Stimulated activated CD4-positive, alpha-beta T cell treated with anti-CD3 and anti-CD28 coated beads, Interleukin-4, amount 100 ng/mL, for 4 hours (primary cell): Measurements from ENCODE around the gene FOXP1.

ENCODE experiments used
- DNase-seq, 2 experiments: peaks; one replicate each; pipeline ENCODE4 v3.0.0-alpha.2; 2020

The FOXP1 gene

DNA sequence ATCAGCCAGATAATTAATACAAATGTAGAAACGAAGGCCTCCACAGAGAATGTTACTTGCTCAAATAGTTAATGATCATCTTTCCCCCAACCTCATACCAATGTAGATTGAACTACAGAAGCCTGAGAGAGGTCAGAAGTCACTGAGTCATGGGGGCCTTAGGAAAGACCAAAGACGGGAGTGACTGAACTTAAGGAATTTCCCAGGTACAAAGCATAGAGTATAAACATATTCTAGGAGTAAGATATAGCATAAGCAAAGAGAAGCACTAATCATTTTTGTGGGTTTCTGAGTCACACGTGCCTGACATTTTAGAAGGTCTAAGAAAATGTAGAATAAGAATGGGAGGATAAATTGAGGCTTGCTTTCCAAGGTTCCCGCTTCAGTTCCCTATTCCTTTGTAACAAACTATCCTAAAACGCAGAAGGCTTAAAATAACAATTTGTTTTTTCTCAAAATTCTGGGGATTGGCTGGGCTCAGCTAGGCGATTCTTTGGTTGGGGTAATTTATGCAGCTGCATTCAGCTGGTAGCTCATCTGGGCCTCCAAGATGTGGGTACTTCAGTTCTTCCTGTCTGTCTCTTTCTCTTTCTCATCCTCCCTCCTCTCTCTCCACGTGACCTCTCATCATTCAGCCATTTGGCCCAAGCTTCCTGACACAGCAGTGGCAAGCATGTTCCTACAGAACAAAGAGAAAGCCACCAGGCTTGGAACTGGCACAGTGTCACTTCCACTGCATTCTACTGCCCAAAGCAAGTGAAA is 422.6 kb downstream of the FOXP1 start:
- peak in 1 of 2 experiments; percentile 9 for DNase-seq

DNA sequence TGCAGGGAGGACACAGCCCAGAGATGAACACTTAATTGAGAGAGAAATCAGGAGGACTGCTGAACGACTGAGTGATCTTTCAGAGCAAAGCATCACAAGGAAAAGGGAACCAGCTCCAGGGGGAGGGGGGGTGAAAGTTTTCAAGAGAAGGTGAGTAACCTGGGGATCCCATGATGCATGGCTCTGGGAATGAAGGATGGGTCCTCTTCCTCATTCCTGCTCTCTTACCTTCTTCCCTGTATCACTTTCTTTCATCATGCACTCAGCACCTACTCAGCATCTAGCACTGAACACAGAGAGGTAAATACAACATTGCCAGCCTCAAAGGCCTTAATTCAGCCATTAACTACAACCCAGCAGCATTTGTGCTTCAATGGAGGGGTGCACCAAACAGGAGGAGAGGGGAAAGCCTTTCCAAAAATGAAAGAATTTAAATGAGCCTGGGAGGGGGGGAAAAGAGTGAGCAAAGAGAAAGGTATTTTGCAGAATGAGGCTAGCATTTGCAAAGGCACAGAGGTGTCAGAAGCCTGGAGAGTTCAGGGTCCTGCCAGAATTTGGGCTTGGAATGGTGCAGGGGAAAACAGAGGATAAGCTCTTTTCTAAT is 427.4 kb downstream of the FOXP1 start:
- no peak for DNase-seq

DNA sequence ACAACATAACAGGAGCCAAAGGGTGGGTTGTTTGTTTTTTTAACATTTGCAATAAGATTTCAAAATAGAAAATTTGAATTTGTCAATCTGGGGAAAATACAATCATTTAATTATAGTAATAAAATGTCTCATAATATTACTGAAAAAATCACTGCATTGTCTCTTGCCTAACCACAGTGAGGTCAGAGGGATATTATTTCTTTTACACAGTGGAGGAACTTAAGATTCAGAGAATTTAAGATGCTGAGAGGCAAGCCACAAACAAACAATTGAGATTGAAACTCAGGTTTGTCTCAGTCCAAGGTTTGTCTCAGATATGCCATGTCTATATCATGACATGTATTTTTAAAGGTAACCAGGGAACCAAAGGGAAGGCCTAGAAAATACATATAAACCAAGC is 428.7 kb downstream of the FOXP1 start:
- DNase-seq, result no peak

DNA sequence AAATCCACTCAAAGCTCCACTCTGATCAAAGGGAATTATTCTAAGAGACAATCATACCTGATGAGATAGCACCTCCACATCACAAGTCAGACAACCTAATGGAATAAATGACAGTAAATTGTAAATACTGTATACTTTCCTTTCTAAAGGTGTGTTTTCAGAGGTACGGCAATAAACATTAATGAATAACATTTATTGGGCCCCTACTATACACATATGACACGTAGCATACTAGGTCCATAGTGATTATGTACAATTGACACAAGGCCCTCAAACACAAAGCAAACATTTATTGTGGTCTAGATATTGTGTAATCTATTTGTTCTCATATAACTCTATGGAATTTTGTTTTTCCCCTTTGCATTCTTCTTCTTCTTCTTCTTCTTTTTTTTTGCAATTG is 429.8 kb downstream of the FOXP1 start:
- no peak for DNase-seq

DNA sequence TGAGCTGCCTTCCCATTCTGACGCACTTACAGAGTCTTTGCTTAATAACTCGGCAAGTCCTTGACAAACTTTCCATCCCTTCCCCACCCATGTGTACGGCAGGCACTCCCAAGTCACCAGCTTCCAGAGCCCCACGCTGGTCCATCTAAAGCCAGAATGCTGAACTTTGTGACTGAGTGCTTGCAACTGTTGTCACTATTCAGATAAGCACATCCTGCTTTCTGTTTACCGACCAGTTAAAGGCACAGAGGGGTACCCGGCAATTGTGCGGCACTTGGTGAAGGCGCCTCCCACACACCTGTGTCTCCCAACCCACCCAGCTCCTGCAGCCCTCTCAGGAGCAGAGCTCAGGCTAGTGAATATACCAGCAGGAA is 430.6 kb downstream of the FOXP1 start:
- DNase-seq, result no peak

DNA sequence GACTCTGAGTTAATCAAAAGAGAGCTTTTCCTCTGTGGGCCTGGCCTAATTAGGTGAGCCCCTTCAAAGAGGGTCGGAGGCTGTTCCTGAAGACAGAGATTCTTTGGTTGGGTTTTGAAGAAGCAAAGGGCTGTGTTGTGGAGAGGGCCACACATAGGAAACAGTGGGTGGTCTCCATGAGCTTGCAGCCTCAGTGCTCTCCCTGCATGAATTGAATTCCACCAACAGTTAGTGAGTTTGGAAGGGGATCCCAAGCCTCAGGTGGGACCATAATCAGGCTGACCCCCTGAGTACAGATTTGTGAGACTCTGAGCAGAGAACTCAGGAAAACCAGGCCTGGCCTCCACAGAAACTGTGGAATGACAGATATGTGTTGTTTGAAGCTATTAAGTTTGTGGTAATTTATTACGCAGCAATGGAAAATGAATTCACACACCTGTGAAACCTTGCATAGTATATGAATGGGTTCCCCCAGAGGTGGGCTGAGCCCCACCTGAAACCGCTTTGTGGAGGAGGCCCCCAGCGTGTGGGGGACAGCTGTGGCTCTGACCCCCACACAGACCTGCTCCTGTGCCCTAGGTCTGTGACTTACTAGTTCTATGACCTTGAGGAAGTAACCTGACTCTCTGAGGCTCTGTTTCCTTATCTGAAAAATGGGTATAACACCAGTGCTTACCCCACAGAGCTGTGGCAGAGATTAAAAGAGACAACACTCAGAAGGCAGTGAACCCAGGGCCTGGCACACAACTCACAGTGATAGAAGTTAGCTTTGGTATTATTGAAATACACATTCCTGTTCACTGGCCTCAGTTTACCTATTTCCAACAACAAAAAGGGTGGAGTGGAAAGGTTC is 431.3 kb downstream of the FOXP1 start:
- no peak for DNase-seq

DNA sequence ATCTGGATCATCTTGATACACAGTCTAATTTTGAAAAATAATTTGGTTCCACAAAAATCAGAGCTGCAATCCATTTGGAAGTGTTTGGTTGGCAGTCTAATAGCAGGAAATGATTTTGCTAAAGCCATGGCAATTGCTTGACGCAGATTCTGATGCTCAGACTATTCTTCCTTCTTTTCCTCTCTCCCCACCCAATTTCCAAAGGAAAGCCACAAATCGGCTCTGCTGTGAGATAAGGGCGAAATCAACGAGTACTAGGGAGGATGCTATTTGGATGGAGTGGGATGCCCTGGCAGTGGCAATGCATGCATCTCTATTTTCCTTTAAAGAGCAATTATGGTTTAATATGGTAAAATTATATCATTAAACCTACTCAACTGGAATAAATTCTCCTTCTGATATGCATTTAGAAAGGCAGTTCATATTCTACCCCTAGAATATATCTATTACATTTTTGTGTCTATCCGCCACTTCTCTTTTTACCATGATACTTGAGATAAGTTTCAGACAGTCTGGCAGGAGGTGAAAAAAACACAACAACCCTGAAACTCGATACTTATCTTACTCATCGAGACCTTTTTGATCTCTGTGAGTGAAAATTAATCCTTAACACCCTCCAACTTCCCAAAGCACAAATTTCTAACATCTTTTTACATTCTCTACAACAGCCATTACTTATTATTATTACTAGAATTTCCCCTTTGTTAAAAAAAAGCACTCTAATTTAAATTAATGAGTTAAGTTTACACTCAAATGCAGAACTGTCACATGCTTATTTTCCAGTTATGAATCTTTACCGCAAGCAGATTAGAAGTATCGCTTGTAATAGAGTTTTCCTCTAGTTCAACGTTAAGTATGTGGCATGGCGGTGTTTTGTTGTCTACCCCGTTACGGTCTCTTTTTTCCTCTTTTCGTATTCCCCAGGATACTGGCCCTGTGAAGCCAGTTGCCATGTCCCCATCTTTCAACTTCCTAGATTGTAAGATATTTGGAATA is 433.3 kb downstream of the FOXP1 start:
- no peak for DNase-seq

DNA sequence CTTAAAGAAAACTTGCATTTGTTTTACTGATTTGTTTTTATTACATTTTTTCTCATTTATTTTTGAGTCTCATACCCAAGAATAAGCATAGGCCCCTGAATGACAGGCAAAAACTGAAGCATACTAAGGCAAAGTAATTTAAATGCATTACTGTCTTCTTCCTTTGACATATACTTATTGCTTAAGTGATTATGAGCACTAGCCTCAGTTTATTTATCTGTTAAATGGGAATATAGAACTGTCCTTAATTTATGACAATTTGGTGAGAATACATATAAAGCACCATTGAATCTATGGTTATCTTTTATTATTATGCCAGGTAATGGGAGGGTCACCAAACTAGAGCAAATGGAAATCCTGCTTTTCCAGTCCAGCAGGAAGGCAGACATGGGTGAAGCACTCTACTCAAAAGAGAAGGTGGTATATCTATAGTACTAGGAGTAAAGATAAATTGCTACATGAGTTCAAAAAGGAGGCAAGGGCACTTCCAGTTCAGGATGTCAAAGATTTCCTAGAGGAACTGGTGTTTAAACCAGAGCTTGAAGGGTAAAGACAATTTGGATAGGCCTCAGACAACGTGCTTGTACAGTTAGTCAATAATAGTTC is 435.0 kb downstream of the FOXP1 start:
- no peak for DNase-seq

DNA sequence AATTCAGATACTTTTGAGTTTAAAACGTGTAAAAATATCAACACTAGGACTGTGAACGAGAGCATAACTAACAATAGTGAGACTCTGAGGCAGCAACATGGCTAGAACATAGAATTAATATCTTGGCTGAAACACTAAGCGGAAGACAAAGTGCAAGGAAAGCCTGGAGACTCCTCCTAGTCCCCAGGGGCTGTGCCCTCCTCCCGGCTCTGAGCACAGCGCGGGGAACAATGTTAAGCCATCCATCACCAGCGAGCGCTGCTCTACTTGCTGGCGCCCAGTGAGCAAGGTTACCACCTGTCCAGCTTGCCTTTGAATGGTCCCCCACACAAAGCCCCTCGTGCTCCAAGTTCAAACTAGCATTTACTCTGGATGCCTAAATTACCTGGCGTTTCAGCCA is 436.9 kb downstream of the FOXP1 start:
- DNase-seq, result no peak

DNA sequence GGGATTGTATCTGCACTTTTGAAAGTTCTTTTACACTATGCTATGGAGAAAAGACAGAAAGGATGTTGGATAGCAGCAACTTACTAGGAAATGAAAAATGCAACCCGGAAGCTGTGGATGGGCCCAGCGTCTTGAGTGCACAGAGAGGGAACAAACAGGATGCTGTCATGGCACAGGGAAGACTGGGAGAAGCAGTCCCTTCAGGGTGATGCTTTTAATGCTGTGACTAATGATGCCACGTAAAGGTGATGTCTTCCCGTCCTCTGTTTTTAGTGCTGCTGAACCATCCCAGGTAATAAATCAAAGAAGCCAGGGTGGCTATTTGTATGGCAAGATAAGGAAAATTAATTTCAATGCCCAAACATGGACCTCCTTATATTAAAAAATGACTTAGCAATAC is 437.6 kb downstream of the FOXP1 start:
- DNase-seq, result no peak

DNA sequence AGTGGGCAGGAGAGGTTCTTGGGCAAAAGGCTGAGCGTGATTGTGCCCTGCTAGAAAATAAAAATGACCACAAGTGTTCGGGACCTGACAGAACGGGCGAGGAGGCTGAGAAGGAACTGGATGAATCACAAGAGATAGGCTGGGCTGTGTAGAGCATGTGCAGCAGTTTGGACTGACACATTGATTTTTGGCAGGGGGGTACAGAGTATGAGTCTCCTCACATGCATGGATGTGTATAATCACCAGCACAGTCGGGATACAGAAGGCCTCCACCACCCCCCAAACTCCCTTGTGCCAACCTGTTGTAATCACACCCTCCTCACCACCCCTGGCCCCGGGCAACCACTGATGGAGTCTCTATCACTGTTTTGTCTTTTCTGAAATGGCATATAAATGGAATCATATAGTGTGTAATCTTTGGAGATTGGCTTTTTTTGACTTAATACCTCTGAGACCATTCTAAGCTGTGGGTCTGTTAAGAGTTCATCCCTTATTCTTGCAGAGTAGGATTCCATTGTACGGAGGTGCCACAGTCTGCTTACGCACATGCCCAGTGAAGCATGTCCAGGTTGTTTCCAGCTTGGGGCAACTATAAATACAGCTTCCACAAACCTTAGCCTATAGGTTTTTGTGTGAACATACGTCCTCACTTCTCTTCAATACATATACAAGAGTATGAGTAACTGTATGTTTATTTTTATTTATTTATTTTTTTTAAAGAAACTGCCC is 438.8 kb downstream of the FOXP1 start:
- no peak for DNase-seq

DNA sequence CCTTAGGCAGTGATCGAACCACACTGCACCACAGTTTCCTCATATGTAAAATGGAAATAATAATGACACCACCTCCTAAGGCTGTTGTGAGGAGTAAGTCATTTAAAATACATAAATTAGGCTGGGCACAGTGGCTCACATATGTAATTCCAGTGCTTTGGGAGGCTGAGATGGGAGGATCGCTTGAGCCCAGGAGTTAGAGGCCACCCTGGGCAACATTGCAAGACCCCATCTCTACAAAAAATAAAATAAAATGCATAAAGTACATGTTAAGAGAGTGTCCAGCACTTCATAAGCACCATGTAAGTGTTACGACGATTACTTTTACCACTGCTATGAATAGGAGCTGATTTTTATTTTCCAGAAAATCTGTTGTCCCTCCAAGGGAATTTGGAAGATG is 440.0 kb downstream of the FOXP1 start:
- DNase-seq, result no peak

DNA sequence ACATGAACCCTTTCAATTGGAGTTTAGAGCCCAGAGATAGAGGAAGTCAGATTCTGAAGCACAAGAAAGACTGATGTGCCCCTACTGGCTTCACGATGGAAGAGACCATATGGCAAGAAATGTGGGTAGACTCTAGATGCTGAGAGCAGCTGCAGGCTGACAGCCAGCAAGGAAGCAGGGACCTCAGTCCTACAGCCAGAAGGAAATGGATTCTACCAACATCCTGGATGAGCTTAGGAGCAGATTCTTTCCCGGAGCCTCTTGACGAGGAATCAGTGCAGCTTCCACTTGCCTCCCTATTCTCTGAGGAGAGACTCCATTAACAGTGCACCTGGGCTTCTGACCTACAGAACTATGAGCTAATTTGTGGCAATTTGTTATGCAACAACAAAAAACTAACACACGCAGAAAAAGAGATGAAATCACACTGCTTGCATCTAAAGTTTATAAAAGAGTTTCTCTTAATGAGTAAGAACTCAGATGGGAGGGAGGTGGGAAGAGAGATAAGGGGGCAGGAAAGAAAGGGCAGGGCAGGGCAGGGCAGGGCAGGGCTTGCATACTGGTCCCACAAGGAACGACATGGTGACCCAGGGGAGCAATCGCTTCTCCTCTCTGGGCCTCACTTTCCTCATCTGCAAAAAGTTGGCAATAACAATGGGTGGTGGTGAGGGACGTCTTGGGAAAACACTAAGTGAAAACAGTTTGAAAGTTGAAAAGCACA is 440.9 kb downstream of the FOXP1 start:
- no peak for DNase-seq

DNA sequence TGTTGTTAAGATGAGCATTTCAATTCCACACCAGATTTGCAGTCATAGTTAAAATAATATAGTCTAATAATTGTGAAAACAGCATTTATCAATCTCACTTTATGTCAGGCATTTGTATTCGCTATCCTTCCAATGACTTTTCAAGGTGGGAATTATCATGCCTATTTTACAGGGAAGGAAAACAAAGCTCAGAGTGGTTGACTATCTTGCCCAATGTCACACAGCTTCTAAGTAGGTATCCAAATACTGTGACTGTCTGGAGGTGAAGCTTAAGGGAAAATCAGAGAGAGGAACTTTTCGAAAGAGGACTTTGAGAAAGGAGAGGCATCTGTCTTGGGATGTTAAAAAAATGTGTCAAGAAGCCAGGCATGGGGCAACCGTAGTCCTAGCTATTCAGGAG is 443.1 kb downstream of the FOXP1 start:
- no peak for DNase-seq

DNA sequence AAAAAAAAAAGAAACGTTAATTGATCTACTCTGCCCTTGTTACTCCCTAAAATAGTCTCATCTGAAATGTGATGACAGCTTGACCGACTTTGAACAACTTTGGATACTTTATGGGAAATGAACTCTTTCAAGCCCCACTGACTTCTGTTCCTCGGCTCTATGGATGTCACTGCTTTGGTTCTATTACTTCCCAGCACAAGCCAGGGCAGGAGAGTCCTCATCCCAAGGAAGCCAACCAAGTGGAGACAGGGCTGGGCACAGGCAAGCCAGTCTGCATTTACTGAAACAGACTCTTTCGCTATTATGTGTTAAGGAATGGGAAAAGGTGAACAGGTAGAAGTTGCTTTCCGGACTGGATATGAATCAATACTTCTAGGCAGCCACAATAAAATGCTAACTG is 444.0 kb downstream of the FOXP1 start:
- no peak for DNase-seq

DNA sequence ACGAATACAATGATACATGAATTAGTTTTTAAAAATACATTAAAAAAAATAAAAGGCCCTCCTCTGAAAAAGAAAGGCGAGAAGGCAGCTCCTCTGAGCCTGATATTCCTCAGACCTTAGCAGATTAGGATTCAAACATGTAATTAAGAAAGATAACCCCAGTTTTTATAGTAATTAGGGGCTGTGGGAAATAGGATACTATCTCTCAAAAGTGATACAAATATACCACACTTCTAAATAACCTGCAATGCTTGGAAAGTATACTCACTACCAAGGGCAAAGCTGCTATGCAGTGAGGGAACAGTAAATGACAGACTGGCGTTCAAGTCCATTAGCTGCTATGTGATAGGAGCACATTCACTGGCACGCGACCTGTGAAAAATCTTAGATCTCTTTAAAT is 445.1 kb downstream of the FOXP1 start:
- no peak for DNase-seq

DNA sequence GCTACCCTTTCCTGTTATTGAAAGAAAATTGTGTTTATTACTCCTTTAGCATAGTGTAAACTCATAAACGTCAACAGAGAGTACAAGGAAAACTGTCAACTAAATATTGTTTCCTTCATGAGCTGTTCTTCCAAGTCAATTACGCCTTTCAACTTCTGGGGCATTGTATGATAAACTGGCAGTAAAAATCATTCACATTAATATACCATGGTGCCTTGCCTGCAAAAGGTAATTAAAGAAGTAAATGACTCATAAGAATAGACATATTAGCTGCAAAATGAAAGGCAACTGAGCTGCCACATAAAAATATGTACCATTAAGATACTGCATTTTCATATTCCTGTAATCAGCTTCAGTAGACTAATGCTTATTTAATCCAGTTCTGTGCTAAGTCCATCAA is 447.3 kb downstream of the FOXP1 start:
- DNase-seq, result no peak

DNA sequence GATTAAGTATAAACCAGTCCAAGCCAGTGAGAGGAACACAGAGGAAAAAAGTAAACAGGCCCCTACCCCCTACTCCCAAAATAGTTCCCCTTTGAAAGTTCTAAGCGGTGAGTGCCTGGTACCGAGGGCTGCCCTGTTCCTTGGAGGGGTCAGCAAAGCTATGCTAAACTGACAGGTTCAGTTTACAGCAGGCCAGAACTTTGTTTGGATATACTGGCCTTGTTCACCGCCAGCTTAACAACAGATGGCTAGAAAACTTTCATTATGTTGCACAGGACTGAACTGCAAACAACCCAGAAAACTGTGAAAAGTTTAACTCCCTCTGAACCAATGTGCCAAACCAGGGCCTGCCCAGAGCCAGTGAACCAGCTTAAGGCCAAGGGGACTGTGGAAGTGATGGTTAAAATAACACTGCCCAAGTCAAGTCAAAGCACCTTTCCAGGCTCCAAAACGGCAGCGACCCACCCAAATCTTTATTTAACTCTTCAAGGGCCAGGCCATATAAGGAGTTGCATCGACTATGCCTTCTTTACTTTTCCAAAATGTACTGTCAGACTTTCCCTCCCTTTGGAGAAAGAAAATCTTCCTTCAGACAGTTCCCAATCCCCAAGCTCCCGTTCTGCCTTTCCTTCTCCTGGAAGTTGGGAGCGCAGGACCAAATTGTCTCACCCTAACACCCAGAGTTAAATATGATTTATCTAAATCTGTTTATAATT is 448.0 kb downstream of the FOXP1 start:
- no peak for DNase-seq

DNA sequence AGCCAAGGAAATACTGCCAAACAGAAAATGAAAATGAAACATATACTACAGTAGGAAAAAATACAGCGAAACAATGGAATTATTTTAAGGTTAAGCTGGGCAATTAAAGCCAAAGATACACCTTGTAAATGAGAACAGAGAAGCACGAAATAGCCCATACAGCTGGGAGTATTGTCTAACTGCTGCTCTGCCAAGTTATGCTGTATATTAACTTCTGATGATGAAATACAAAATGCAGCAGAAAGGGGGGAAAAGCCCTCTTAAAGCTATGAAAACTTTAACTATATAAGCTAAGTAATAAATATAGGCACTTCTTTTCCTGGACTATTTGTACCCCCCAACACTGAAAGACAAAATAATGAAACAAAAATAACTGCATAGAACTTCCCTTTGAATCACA is 449.0 kb downstream of the FOXP1 start:
- DNase-seq, result no peak

DNA sequence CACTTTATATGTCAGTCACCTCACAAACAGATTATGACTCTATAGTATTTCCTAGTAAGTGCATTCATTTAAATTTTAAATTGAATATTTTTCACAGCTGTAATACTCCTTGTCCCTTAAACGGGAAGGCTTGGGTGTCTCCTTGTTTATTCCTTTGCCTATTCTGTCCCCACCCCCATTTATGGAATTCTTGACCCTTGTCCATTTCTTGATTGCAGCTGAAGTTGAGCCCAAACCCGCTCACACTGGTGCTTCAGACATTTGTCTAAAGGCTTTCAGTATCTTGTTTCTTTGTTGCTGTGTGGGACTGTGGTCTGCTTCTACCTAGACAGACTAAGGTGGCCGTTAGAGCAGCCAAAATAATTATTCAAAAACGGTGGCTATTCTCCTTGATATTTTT is 449.7 kb downstream of the FOXP1 start:
- no peak for DNase-seq
